Suprapubic skin (tissue), 3 donors: ENCODE data around the gene TRAF3IP1.

Experiments used
- CTCF ChIP-seq, 2 donors: fragments of 200-600 bp in 1 of 2; fragments of 450-650 bp in 1 of 2; sonication (generic) in 1 of 2; IDR thresholded peaks; one replicate each; pipeline ENCODE4 v1.5.1; 2016 to 2019; ENCODE audit warnings: antibody characterized with exemption in 2 of 2, mild to moderate bottlenecking in 1 of 2, moderate library complexity in 1 of 2
- POLR2AphosphoS5 ChIP-seq, 3 donors: sonication (generic); formaldehyde crosslinking; IDR thresholded peaks; one replicate each; pipeline ENCODE4 v1.6.1; 2017; ENCODE audit warnings: antibody characterized with exemption in 3 of 3

DNA sequence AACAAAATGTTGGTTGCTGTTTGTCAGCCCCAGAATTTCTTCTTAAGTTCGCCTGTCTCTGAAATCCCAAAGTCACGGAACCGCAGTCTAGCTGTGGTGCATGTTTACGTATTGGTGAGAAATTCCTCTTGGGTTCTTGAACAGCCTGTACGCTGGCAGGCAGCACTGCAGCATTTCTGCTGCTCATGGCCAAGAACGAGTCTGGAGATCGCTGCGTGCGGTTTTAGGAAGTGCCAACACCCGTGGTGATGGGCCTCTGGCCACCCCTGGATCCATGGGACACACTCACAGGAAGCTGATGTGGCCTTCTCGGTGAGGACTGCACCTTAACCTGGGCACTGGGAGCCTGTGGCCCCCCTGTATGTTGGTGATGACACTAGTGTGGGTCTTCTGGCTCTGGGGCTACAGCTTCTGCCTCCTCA lies 130.1 kb downstream of the TRAF3IP1 start:
- TF ChIP-seq CTCF (IDR thresholded peaks at IDR 0.05) (no peak), POLR2AphosphoS5 (IDR thresholded peaks at IDR 0.05) (no peak)
